Stimulated activated CD4-positive, alpha-beta T cell treated with anti-CD3 and anti-CD28 coated beads, Interleukin-2, amount 100 ng/mL, for 24 hours (primary cell): ENCODE measurements around the gene SIGLEC9.

Experiments
- DNase-seq, 2 donors: peaks; one replicate each; pipeline ENCODE4 v3.0.0-alpha.2; 2020

Gene SIGLEC9

DNA sequence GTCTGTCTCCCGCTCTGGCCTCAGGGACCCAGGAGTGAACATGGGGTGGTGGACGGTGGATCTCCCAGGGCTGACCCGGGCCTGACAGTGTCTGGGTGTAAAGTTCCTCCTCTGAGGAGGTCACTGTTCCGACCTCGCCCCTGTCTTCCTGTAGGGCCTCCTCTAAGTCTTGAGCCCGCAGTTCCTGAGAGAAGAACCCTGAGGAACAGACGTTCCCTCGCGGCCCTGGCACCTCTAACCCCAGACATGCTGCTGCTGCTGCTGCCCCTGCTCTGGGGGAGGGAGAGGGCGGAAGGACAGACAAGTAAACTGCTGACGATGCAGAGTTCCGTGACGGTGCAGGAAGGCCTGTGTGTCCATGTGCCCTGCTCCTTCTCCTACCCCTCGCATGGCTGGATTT is at the start of gene SIGLEC9:
SIGLEC9 (plus strand) TSS at position 178 of the 400 bp plus-strand sequence; CDS start at position 247, 69 bp downstream.
- no peak for DNase-seq

GRCh38 chr19:51075998-51076397 is 48.7 kb upstream of the SIGLEC9 start:
- no peak for DNase-seq

GRCh38 chr19:51076631-51077213 is 48.0 kb upstream of the SIGLEC9 start:
- no peak for DNase-seq

DNA sequence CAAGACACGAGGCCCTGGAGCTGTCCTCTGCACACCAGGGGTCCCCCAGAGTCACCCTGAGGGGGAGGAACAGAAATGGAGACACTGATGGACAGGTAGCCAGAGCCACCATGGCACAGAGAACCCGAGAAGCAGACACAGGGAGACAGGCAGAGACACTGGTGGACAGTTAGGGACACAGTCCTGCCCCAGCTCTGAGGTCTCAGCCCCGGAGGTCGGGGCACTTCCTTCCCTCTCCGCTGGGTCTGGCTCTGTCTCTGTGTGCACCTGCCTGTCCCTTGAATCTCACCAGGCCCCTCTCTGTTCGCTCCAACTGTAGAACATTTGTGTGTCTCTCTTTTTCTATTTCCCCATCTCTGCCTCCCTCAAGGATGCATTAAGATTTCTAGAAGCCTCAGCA is 46.6 kb upstream of the SIGLEC9 start:
- no peak for DNase-seq

- no peak for DNase-seq
These were observed 46.0 kb upstream of the SIGLEC9 start for GRCh38 chr19:51078731-51079130.

DNA sequence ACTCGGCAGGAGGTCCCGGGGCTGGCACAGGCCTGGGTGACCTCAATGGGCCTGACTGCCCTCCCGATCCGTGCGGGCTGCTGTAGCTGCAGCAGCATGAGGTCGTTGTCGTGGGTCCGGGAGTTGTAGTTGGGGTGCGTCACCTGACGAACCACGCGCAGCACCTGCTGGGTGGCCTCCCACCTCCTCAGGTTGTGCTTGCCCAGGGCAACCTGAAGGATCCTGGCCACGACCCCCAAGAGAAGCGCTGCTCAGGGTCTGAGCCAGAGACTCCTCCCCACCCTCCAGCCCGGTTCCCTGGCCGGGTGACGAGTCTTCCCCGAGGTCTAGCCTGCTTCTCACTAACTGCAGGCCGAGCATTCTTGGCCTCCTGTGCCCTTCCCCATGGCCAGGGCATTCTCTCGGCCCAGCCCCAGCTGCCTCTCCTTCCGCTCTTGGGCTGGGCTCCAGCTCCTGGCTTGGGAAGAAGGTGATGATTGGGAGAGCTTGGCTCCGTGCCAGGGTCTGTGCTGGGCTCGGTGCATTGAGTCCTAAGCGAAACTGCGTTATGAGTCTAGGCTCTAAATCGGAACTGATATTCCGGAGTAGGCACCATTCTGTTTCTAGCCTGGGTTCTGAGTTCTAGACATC is 45.1 kb upstream of the SIGLEC9 start:
- DNase-seq = no peak

GRCh38 chr19:51081476-51081875 is 43.2 kb upstream of the SIGLEC9 start:
- DNase-seq = no peak

DNA sequence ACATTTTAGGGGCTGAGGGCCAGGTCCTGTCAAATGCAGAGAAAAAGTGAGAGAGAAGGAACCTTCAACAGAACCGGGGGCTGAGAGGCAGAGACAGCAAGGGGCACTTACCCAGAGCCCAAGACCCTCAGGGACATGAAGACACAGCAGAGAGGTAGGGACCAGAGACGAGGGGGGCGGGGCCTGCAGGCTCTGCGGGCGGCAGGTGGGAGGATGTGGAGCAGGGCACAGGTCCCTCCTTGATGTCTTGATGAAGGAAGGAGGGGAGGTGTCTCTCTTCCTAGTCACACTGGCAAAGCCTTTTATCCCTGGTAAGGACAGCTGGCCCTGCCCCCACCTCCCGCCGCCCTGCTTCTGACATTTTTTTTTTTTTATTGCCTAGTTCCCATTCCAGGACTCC is 42.1 kb upstream of the SIGLEC9 start, which contains the start of gene KLK14:
KLK14 (minus strand) TSS at position 277 of the 400 bp plus-strand sequence; CDS start at position 4, 273 bp downstream.
- no peak for DNase-seq

DNA sequence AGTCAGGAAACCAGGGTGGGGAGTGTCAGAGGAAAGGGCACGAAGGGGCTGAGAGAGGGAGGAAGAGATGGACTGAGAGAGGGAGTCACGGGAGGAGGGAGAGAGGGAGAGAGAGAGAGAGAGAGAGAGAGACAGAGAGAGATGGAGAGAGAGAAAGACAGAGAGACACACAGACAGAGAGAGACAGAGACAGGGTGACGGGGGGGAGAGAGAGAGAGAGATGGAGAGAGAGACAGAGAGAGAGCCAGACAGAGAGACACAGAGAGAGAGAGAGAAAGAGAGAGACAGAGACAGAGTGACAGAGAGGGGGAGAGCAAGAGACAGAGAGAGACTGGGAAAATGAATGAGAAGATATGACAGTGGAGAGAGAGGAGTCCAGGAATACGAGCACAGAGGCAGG is 41.5 kb upstream of the SIGLEC9 start:
- no peak for DNase-seq

DNA sequence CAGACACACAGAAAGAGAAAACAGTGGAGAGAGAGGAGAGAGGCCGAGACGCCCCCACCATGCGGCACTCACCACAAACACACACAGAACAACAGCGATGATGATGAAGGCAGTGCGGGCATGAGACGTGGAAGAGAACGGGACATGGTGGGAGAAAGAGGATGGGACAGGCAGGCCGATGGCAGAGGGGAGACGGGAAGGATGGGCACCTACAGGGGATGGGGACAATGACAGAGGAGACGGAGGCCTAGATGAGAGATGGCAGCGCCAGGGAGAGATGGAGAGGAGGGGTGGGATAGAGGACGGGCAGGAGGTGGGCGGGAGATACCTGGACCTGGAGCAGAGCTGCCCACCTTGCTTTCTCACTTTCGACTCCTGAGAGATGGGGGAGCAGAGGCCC is 40.9 kb upstream of the SIGLEC9 start:
- no peak for DNase-seq

GRCh38 chr19:51084505-51084904 is 40.2 kb upstream of the SIGLEC9 start:
- no peak for DNase-seq

DNA sequence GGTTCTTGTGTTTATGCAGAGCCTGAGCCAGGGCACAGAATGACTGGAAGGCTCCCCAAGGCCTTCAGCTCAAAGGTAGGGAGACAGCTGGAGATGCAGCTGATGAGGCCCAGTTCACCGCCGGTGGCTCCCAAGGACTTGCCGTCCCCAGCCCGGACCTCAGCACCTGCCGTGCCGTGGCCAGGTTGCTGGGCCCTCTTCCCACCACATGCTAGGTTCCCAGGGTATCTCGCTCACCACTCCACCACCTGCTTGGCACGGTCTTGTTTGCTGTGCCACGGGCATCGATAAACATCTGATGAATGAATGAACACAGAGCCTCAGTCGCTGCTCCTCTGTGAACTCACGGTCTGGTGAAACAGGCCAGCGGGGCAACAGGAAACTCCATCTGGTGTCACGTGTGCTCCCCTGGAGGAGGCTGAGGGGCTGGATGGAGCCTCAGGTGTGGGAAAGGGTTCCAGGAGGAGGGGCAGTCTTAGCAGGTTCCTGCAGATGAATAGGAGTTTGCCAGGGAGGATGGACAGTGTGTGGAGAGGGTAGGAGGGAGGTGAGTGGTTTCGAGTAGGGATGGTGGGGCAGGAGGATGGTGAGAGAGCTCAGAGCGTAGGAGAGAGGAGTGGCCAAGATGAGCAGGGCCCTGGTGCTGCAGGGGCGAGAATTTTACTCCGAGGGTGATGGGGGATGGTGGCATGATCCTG is 38.4 kb upstream of the SIGLEC9 start:
- no peak for DNase-seq

GRCh38 chr19:51089786-51090185 is 34.9 kb upstream of the SIGLEC9 start:
- DNase-seq = no peak

DNA sequence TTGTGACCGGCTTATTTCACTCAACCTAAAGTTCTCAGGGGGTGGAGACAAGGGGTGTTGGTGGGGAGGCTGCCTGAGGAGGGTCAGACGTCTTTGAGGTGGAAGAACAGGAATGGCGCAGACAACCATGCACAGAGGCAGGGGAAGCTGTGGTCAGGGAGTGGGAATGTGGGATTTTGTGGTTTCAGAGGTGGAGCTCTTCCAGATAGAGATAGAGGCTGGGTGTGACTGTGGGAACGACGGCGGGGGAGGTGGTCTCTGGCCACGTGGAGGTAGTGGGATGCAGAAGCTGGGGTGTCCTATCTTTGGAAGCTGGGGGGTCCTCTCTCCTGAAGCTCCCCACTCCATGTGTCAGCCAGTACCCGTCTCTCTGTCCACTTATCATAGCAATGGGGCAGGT is 34.2 kb upstream of the SIGLEC9 start:
- no peak for DNase-seq

DNA sequence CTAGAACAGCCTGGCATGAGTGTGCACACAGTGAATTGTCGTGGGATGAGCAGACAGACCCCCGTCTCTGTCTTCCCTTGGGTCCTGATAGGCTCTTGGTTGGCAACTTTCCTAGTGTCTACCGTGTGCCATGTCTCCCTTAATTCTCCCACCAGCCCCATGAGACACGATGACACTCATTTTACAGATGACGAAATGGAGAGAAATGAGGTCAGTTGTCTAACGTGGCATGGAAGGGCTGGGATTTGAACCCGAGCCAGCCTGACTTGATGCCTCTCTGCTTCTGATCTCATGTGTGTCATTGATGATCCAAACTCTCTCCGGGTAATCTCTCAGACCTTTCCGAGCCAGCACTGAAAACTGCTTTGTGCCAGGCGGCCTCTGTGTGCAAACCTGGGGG is 33.6 kb upstream of the SIGLEC9 start:
- DNase-seq = no peak

GRCh38 chr19:51091895-51092873 is 32.5 kb upstream of the SIGLEC9 start:
- DNase-seq = no peak

GRCh38 chr19:51093101-51093500 is 31.6 kb upstream of the SIGLEC9 start:
- no peak for DNase-seq

GRCh38 chr19:51093510-51094345 is 31.0 kb upstream of the SIGLEC9 start:
- no peak for DNase-seq

DNA sequence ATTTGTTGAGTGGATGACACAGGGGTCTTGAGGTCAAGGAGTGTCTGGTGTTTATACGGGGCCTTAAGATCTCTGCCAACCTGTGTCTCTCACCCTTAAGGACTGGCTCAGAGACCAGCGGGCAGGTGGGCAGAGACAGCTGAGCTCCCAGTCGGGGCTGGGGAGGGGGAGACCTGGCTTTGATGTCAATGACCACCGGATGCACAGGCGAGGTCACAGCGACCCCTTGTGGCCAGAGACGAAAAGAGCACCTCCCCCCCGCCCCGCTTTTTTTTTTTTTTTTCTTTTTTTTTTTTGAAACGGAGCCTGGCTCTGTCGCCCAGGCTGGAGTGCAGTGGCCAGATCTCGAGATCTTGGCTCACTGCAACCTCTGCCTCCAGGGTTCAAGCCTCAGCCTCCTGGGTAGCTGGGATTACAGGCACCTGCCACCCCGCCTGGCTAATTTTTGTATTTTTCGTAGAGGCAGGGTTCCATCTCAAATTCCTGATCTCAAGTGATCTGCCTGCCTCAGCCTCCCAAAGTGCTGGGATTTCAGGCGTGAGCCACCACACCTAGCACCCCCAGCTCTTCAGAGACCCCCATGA is 29.9 kb upstream of the SIGLEC9 start:
- peak; percentile 44 to 52 for DNase-seq

DNA sequence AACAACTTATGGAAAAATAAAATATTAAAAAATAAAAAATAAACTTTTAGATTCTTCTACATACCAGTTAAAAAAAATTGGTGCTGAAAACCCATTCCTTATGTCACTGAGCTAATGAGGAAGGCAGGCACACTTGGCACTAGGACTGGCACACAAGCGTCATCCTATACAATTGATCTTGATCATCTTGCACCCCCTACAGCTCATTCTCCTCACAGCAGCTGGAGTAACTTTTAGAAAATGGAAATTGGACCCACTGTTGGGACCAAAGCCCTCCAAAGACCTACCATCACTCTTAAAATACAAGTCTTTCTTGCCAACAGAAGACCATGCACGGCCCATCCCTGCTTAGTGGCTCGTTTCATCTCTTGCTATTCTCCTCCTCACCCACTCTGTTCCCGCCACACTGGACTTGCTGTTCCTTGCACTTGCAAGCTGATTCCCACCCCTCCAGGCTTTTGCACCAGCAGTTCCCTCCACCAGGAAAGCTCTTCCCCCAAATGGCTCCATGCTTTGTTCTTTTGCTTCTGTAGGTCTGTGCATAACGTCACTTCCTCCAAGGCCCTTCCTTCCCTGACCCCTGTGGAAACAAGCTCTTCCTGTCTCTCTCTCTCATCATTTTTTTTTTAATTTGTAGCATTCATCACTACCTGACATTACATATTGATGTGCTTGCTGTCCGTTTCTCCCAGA is 28.1 kb upstream of the SIGLEC9 start:
- DNase-seq = no peak

GRCh38 chr19:51097166-51097738 is 27.5 kb upstream of the SIGLEC9 start:
- peak; percentile 81 to 83 for DNase-seq
